ENCODE results near the gene KIAA1614. TPM values are rescaled to one million over a fixed set of nuclear protein-coding genes. Genes with fewer than 3 reads are reported as not detected.

The KIAA1614 gene
- total RNA-seq, 3 donors from 2014 or later = 2.3 to 9.1 (median 4.3) TPM

DNA sequence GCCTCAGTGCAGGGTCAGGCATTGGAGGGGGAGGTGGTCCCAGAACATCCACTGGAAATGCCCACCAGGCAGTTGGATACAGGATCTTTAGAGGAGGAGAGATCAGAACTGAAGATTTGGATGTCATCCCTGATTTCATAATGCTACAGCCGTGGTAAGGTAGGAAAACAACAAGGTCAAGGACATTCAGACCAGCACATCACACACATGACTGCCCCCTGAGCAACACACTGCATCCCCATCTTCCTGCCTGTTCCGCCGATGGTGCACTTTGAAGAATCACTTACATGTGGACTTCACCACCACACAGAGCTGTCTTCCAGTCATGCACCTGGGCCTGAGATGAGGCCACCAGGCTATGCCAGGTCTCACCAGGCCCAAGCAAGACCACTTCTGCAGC, 16.7 kb downstream of the KIAA1614 start:
- TF ChIP-seq POLR2AphosphoS5 (IDR thresholded peaks at IDR 0.05) = no peak
- TF ChIP-seq POLR2A (IDR thresholded peaks at IDR 0.05) = no peak
- TF ChIP-seq, protein P1, sequence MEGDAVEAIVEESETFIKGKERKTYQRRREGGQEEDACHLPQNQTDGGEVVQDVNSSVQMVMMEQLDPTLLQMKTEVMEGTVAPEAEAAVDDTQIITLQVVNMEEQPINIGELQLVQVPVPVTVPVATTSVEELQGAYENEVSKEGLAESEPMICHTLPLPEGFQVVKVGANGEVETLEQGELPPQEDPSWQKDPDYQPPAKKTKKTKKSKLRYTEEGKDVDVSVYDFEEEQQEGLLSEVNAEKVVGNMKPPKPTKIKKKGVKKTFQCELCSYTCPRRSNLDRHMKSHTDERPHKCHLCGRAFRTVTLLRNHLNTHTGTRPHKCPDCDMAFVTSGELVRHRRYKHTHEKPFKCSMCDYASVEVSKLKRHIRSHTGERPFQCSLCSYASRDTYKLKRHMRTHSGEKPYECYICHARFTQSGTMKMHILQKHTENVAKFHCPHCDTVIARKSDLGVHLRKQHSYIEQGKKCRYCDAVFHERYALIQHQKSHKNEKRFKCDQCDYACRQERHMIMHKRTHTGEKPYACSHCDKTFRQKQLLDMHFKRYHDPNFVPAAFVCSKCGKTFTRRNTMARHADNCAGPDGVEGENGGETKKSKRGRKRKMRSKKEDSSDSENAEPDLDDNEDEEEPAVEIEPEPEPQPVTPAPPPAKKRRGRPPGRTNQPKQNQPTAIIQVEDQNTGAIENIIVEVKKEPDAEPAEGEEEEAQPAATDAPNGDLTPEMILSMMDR (IDR thresholded peaks at IDR 0.05) = no peak
- H3K27me3 ChIP-seq = no peaks in the 10 kb centered on the region
- peaks cover 0 to 3% of the 10 kb centered on the region in 2 donors for H3K4me1 ChIP-seq
- H3K9me3 ChIP-seq = no peaks in the 10 kb centered on the region
- H3K4me3 ChIP-seq = no peak overlapping the region
- H3K36me3 ChIP-seq = no peaks in the 10 kb centered on the region
- intact Hi-C loops (cut with DNase I; ENCODE audit: low total_unique reads) = no loop called here
- no peak for DNase-seq (ENCODE audit: low spot score in 2 of 2)
- no peak overlapping the region for H3K27ac ChIP-seq

DNA sequence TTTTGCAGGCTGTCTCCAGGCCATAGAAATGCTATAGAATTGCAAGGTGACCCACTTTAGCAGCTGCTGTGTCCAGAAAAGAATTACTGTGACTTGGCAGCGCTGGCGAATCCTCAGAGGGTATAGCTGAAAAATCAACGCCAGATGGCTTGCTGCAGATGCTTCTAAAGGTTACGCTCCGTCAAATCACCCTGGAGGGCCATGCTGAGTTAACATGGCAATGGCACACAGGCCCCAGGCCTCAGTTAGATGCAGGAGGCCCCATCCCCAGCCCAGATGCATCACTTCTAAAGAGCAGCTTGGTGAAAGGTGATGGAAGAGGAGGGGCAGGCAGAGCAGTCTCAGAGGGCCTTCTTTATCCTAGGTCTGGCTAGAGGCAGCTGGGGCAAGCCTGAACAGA, 18.0 kb downstream of the KIAA1614 start:
- Histone ChIP-seq H3K27ac (no peak overlapping the region), H3K36me3 (no peaks in the 10 kb centered on the region), H3K27me3 (no peaks in the 10 kb centered on the region), H3K4me1 (peaks cover 0 to 3% of the 10 kb centered on the region in 2 donors), H3K4me3 (no peak overlapping the region), H3K9me3 (no peaks in the 10 kb centered on the region)
- intact Hi-C loops (cut with DNase I; ENCODE audit: low total_unique reads) = no loop called here
- TF ChIP-seq POLR2AphosphoS5 (IDR thresholded peaks at IDR 0.05) = no peak
- TF ChIP-seq, protein P1 (IDR thresholded peaks at IDR 0.05) = no peak
- TF ChIP-seq POLR2A (IDR thresholded peaks at IDR 0.05) = no peak
- DNase-seq (ENCODE audit: low spot score in 2 of 2) = no peak

DNA sequence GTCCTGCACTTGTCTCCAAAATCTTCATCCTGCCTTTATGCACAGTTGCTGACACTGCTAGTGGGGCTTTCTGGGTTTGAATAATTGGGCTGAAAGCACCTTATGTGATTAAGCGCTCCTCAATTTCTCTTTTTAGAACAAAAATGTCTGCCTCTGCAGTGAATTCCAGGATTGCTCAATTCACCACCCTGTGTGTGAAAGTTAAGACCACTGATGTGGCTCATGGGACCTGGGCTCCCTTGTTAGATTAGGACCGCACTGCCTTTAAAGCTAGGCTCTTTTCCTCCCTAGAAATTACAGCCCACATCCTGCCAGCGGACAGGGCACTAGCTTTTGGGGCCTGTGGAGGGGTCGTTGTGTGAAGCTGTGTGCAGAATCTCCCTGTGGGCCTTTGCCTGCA, 18.8 kb downstream of the KIAA1614 start:
- no peaks in the 10 kb centered on the region for H3K36me3 ChIP-seq
- TF ChIP-seq POLR2A (IDR thresholded peaks at IDR 0.05) (no peak), POLR2AphosphoS5 (IDR thresholded peaks at IDR 0.05) (no peak)
- TF ChIP-seq, protein P1 (IDR thresholded peaks at IDR 0.05) = no peak

DNA sequence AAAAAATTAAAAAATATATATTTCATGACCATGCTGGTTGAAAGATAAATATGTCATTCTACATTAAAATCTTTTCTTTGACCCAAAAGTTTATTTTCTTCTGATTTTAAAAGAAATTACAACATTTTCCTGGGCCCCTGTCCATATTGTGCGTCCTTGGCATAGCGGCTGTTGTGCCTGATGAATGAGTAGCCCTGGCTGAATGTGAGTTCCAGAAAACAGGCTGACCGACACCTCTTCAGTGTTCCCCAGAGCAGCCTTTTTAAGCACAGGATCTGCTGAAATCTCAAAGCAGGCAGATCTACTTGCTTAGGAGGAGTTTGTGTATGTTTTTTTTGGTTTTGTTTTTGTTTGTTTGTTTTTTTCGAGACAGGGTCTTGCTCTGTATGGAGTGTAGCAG, 19.7 kb downstream of the KIAA1614 start:
- intact Hi-C loops (cut with DNase I; ENCODE audit: low total_unique reads) = no loop called here
- no peaks in the 10 kb centered on the region for H3K36me3 ChIP-seq
- no peak for DNase-seq (ENCODE audit: low spot score in 2 of 2)
- peaks cover 0 to 3% of the 10 kb centered on the region in 2 donors for H3K4me1 ChIP-seq
- no peak overlapping the region for H3K27ac ChIP-seq
- no peaks in the 10 kb centered on the region for H3K27me3 ChIP-seq
- no peak overlapping the region for H3K4me3 ChIP-seq
- no peaks in the 10 kb centered on the region for H3K9me3 ChIP-seq
- TF ChIP-seq POLR2AphosphoS5 (IDR thresholded peaks at IDR 0.05) (no peak), POLR2A (IDR thresholded peaks at IDR 0.05) (no peak)
- TF ChIP-seq, protein P1 (IDR thresholded peaks at IDR 0.05) = no peak

More for the DNA sequence above, 18.8 kb downstream of the KIAA1614 start:
- no peak for DNase-seq (ENCODE audit: low spot score in 2 of 2)
- Histone ChIP-seq H3K4me3 (no peak overlapping the region), H3K27ac (no peak overlapping the region), H3K9me3 (no peaks in the 10 kb centered on the region), H3K27me3 (no peaks in the 10 kb centered on the region), H3K4me1 (peaks cover 0 to 3% of the 10 kb centered on the region in 2 donors)
- intact Hi-C loops (cut with DNase I; ENCODE audit: low total_unique reads) = no loop called here

DNA sequence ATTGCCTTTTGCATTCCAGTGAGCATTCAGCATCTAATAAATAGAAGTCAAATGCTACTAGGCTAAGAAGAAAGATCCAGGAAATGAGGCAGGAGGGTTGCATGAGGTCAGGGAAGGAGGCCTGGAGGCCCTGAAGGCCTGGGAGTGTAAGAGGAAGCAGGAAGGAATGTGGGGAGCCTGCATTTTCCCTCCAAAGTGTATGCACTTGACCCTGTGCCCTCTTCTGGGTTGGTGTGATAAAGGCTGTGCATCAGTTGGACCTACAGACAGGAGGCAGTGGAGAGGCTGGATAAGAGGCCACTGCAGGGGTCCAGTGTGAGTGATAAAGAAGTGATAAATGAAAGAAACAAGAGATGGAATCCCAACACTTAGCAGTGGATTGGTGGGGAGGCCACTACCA, 20.4 kb downstream of the KIAA1614 start:
- intact Hi-C loops (cut with DNase I; ENCODE audit: low total_unique reads) = no loop called here
- no peaks in the 10 kb centered on the region for H3K27me3 ChIP-seq
- no peaks in the 10 kb centered on the region for H3K36me3 ChIP-seq
- DNase-seq (ENCODE audit: low spot score in 2 of 2) = no peak
- H3K27ac ChIP-seq = no peak overlapping the region
- H3K9me3 ChIP-seq = no peaks in the 10 kb centered on the region
- no peak overlapping the region for H3K4me3 ChIP-seq
- H3K4me1 ChIP-seq = peaks cover 0 to 1% of the 10 kb centered on the region in 2 donors
- no peak for TF ChIP-seq POLR2A (IDR thresholded peaks at IDR 0.05)

DNA sequence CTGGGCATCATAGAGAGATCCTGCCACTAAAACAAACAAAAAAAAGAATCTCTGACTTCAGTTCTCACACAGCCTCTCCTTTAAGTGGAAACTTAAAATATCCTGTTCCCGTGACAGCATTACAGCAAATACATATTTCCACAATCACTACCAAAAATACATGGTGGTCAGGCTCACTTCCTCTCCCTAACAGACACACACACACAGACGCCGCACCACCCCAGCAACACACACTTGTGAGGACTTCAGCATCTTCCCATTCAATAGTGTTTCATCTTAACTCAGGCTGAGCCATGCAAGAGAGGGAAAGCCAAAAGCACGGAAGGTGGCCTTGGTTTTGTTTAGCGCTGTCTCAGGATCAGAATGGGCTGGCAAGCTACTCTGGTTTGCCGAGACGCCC, 21.9 kb downstream of the KIAA1614 start:
- no peak overlapping the region for H3K4me3 ChIP-seq
- no peaks in the 10 kb centered on the region for H3K27me3 ChIP-seq
- intact Hi-C loops (cut with DNase I; ENCODE audit: low total_unique reads) = no loop called here
- H3K4me1 ChIP-seq = no peaks in the 10 kb centered on the region
- DNase-seq (ENCODE audit: low spot score in 2 of 2) = no peak
- H3K36me3 ChIP-seq = no peaks in the 10 kb centered on the region
- TF ChIP-seq POLR2A (IDR thresholded peaks at IDR 0.05) (no peak), POLR2AphosphoS5 (IDR thresholded peaks at IDR 0.05) (no peak)
- TF ChIP-seq, protein P1 (IDR thresholded peaks at IDR 0.05) = no peak
- no peaks in the 10 kb centered on the region for H3K9me3 ChIP-seq
- no peak overlapping the region for H3K27ac ChIP-seq

Measured in breast epithelium (tissue), 4 donors.